Activated naive CD4-positive, alpha-beta T cell treated with anti-CD3 and anti-CD28 coated beads, Interleukin-2, amount 50 U/mL, for 72 hours (primary cell): ENCODE measurements around the gene WFDC1. TPM values are rescaled to one million over a fixed set of nuclear protein-coding genes. Genes with fewer than 3 reads are reported as not detected.
A peak's percentile ranks its signal among the peaks of the same experiment; 100 is the strongest.

Experiments
- ATAC-seq, 2 donors: fragments of 150-1000 bp; cut with Tn5 transposase; 2 replicates each; pipeline ENCODE4 v1.10.0; 2021; ENCODE audit warnings: mild to moderate bottlenecking in 2 of 2, moderate library complexity in 2 of 2
- DNase-seq, 2 donors: peaks; one replicate each; pipeline ENCODE4 v3.0.0; 2021 to 2022; ENCODE audit warnings: low spot score in 2 of 2
- H3K27ac Mint-ChIP-seq, 2 donors: one replicate each; pipeline ENCODE4 v1.8.0; 2022; ENCODE audit warnings: mild to moderate bottlenecking in 2 of 2, mixed read lengths in 2 of 2
- H3K36me3 Mint-ChIP-seq, 2 donors: one replicate each; pipeline ENCODE4 v1.8.0; 2022; ENCODE audit warnings: mixed read lengths in 2 of 2
- H3K9me3 Mint-ChIP-seq, 2 donors: one replicate each; pipeline ENCODE4 v1.8.0; 2022; ENCODE audit warnings: mixed read lengths in 2 of 2
- total RNA-seq, 2 donors: library from RNA; stranded (reverse); gene quantifications; one replicate each; pipeline ENCODE4 v1.2.3, GENCODE V29; 2022

WFDC1 gene
- total RNA-seq, 2 donors from 2014 or later = not detected

- no peak for ATAC-seq
- Mint-ChIP-seq H3K36me3 (no peaks in the 10 kb centered on the region), H3K9me3 (no peaks in the 10 kb centered on the region), H3K27ac (no peak overlapping the region)
- no peak for DNase-seq
Observed at GRCh38 chr16:84312783-84313382, 18.2 kb downstream of the WFDC1 start.

DNA sequence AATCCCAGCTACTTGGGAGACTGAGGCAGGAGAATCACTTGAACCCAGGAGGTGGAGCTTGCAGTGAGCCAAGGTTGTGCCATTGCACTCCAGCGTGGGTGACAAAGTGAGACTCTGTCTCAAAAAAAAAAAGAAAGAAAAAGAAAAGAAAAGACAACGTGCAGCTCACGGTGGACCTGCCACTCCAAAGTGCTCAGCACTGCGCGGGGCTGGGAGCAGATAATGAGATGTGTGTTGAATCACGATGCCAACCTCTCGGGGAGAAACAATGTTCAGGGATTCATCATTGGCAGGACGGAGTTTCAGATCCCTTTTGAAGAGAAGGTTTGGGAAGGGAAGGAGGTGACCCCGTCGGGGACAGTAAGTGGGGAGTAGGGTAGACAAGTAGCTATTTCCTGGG lies 19.2 kb downstream of the WFDC1 start:
- DNase-seq = no peak
- Mint-ChIP-seq H3K9me3 (no peaks in the 10 kb centered on the region), H3K36me3 (no peaks in the 10 kb centered on the region), H3K27ac (no peak overlapping the region)
- no peak for ATAC-seq

GRCh38 chr16:84314373-84314772 lies 19.7 kb downstream of the WFDC1 start:
- DNase-seq = no peak

GRCh38 chr16:84314814-84315213 lies 20.1 kb downstream of the WFDC1 start:
- no peak for ATAC-seq
- DNase-seq = no peak
- Mint-ChIP-seq H3K36me3 (no peaks in the 10 kb centered on the region), H3K9me3 (no peaks in the 10 kb centered on the region), H3K27ac (no peak overlapping the region)

More at GRCh38 chr16:84314373-84314772, 19.7 kb downstream of the WFDC1 start:
- Mint-ChIP-seq H3K9me3 (no peaks in the 10 kb centered on the region), H3K27ac (no peak overlapping the region), H3K36me3 (no peaks in the 10 kb centered on the region)
- no peak for ATAC-seq

- DNase-seq (no peak), ATAC-seq (no peak)
- no peaks in the 10 kb centered on the region for H3K9me3 Mint-ChIP-seq
- no peak overlapping the region for H3K27ac Mint-ChIP-seq
- H3K36me3 Mint-ChIP-seq = no peaks in the 10 kb centered on the region
Observed at GRCh38 chr16:84315422-84315821, 20.7 kb downstream of the WFDC1 start.

GRCh38 chr16:84318091-84318975 lies 23.7 kb downstream of the WFDC1 start:
- ATAC-seq = no peak
- Mint-ChIP-seq H3K27ac (no peak overlapping the region), H3K9me3 (no peaks in the 10 kb centered on the region), H3K36me3 (no peaks in the 10 kb centered on the region)
- DNase-seq = no peak

GRCh38 chr16:84319146-84319760 lies 24.6 kb downstream of the WFDC1 start:
- no peak for ATAC-seq
- no peaks in the 10 kb centered on the region for H3K36me3 Mint-ChIP-seq

DNA sequence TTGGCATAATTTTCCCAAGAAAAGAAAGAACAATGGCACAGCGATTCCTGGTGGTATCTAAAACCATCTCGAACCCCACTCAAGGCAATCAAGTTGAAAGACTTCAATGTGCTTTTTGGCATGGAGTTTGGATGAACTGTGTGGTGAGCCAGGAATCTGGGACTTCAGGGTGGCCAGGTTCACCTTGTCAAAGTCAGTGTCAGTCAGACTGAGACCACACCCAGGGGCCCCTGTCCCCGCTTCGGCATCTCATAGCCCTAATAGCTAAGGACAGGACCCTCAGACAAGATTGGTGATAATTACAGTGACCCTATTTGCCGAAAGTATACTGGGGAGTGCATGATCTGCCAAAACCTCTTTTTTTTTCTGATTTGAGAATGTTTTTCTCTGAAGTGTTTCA lies 25.8 kb downstream of the WFDC1 start:
- Mint-ChIP-seq H3K9me3 (no peaks in the 10 kb centered on the region), H3K36me3 (no peaks in the 10 kb centered on the region), H3K27ac (no peak overlapping the region)
- no peak for ATAC-seq
- no peak for DNase-seq

More at GRCh38 chr16:84319146-84319760, 24.6 kb downstream of the WFDC1 start:
- Mint-ChIP-seq H3K27ac (no peak overlapping the region), H3K9me3 (no peaks in the 10 kb centered on the region)
- no peak for DNase-seq

GRCh38 chr16:84321932-84322331 lies 27.3 kb downstream of the WFDC1 start:
- DNase-seq (no peak), ATAC-seq (no peak)
- Mint-ChIP-seq H3K9me3 (no peaks in the 10 kb centered on the region), H3K36me3 (no peaks in the 10 kb centered on the region), H3K27ac (no peak overlapping the region)

- H3K36me3 Mint-ChIP-seq = no peaks in the 10 kb centered on the region
- DNase-seq (no peak), ATAC-seq (no peak)
- no peaks in the 10 kb centered on the region for H3K9me3 Mint-ChIP-seq
- no peak overlapping the region for H3K27ac Mint-ChIP-seq
Observed at GRCh38 chr16:84322749-84323148, 28.1 kb downstream of the WFDC1 start.

DNA sequence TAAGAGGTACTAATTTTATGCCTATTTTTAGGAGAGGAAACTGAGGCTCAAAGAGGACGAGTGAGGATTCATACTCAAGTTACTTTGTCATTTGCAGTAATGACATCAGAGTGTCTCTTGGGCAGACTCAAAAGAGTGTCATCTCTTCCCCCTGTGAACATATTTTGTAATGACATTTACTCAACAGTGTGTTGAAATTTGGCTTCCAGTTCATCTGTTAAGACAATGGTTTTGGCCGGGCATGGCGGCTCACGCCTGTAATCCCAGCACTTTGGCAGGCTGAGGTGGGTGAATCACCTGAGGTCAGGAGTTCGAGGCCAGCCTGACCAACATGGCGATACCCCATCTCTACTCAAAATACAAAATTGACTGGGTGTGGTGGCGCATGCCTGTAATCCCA lies 28.9 kb downstream of the WFDC1 start:
- no peaks in the 10 kb centered on the region for H3K36me3 Mint-ChIP-seq
- H3K27ac Mint-ChIP-seq = no peak overlapping the region
- ATAC-seq (no peak), DNase-seq (no peak)
- H3K9me3 Mint-ChIP-seq = no peaks in the 10 kb centered on the region

DNA sequence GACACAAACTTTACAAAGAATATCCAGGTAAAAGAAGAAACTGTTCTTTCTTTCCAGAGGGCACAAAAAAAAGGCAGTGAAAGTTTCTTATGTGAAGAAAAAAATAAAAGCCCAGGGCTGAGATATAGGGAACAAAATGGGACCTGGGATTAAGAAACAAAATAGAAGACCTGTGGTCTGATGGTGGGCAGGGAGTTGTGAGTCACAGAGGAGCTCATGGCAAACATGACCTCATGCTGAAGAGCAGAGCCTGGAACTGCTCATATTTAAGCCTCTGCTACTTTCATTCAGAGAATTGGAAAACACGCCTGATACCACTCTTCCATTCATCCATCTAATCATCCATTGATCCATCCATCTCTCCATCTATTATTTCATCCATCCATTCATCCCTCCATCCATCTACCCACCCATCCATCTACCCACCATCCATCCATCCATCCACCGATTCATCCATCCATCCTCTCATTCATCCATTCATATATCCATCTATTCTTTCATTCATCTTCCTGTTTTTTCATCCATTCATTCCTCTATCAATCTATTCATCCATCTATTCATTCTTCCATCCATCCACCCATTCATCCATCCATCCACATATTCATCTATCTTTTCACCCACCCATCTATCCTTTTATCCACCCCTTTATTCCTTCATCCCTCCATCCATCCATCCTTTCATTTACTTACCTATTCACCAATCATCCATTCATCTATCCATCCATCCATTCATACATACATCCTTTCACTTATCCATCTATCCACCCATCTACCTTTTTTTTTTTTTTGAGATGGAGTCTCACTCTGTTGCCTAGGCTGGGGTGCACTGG lies 30.0 kb downstream of the WFDC1 start:
- Mint-ChIP-seq H3K9me3 (no peaks in the 10 kb centered on the region), H3K27ac (no peak overlapping the region), H3K36me3 (no peaks in the 10 kb centered on the region)
- DNase-seq = no peak
- peak in 1 of 2 donors; percentile 28 for ATAC-seq

- ATAC-seq (no peak), DNase-seq (no peak)
- Mint-ChIP-seq H3K36me3 (no peaks in the 10 kb centered on the region), H3K9me3 (no peaks in the 10 kb centered on the region), H3K27ac (no peak overlapping the region)
Observed at GRCh38 chr16:84326545-84326944, 31.9 kb downstream of the WFDC1 start.

DNA sequence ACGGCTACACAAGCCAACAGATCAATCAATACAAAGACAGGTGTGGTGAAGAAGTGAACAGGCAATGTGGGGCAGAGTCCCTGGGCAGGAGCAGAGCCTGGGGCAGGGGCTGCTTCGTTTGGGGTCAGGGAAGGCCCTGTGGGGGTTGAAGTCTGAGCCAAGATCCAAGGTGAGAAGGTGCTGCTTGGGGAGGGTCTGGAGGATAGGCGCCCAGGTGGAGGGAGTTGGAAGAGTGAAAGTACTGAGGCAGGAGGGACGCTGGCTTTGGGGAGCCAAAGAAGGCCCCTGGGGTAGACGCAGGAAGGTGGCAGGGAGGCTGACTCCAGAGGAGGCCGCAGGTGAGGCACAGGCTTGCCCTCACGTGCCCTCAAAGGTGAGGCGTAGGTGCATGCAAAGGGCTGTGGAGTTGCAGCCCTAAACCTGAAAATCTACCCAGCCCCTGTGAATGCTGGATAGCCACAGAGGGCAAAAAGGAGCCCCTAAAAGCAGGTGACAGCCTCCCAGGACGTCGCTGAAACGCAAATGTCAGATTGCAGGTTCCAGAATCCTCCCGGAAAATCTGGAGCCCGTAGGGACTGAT lies 33.3 kb downstream of the WFDC1 start:
- Mint-ChIP-seq H3K27ac (no peak overlapping the region), H3K36me3 (no peaks in the 10 kb centered on the region), H3K9me3 (no peaks in the 10 kb centered on the region)
- DNase-seq (no peak), ATAC-seq (no peak)

DNA sequence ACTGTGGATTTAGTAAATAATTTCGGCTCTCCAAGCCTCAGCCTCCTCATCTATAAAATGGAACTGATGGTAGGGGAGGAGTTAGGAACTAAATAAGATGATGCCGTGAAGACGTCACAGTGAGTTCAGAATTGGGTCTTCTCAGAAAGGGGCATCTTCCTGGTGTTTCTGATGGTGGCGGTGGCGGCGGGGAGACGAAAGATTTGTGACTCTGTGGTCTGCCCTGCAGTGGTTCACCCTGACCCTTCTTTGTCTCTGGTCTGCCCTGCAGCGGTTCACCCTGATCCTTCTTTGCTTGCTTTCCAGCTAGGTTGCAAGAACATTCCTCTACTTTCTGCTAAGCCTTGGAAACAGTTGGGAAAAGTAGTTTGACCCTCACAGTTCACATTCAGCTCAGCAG lies 34.3 kb downstream of the WFDC1 start:
- no peaks in the 10 kb centered on the region for H3K36me3 Mint-ChIP-seq
- no peak for DNase-seq
- no peak overlapping the region for H3K27ac Mint-ChIP-seq
- no peak for ATAC-seq
- no peaks in the 10 kb centered on the region for H3K9me3 Mint-ChIP-seq

GRCh38 chr16:84329843-84330684 lies 35.4 kb downstream of the WFDC1 start:
- DNase-seq (no peak), ATAC-seq (no peak)
- Mint-ChIP-seq H3K36me3 (no peaks in the 10 kb centered on the region), H3K9me3 (no peaks in the 10 kb centered on the region), H3K27ac (no peak overlapping the region)
